SK-N-SH treated with all-trans-retinoic acid at 6 μM for 48 hours (cell line): Measurements from ENCODE around the gene BAG2.

Experiments
- ATAC-seq: fragments of 200-7000 bp; cut with Tn5 transposase; 3 replicates; pipeline ENCODE4 v1.9.1; 2020; ENCODE audit warnings: mild to moderate bottlenecking, moderate library complexity
- BACH2 ChIP-seq: fragments of 250-450 bp; sonication (Bioruptor Pico); IDR thresholded peaks from 2 replicates; pipeline ENCODE4 v1.9.0; 2021; ENCODE audit warnings: mild to moderate bottlenecking, borderline replicate concordance
- CSRNP3 ChIP-seq: fragments of 250-450 bp; sonication (Bioruptor Pico); IDR thresholded peaks from 2 replicates; pipeline ENCODE4 v1.5.1; 2021; ENCODE audit warnings: mild to moderate bottlenecking, moderate library complexity
- ISL1 ChIP-seq: fragments of 250-450 bp; sonication (Bioruptor Pico); IDR thresholded peaks from 2 replicates; pipeline ENCODE4 v2.1.2; 2022; ENCODE audit warnings: mild to moderate bottlenecking, moderate library complexity
- PPARA ChIP-seq: fragments of 250-450 bp; sonication (Bioruptor Pico); IDR thresholded peaks from 2 replicates; pipeline ENCODE4 v1.5.0; 2020; ENCODE audit warnings: mild to moderate bottlenecking, borderline replicate concordance
- RARB ChIP-seq: fragments of 250-450 bp; sonication (Bioruptor Pico); IDR thresholded peaks from 2 replicates; pipeline ENCODE4 v1.8.0; 2021; ENCODE audit warnings: mild to moderate bottlenecking, moderate library complexity
- SNAI2 ChIP-seq: fragments of 250-450 bp; sonication (Bioruptor Pico); IDR thresholded peaks from 2 replicates; pipeline ENCODE4 v1.5.0; 2020; ENCODE audit warnings: mild to moderate bottlenecking, moderate library complexity
- ZC3H10 ChIP-seq: fragments of 250-450 bp; sonication (Bioruptor Pico); IDR thresholded peaks from 2 replicates; pipeline ENCODE4 v1.5.1; 2021; ENCODE audit warnings: mild to moderate bottlenecking, moderate library complexity
- ZFP3 ChIP-seq: fragments of 250-450 bp; sonication (Bioruptor Pico); IDR thresholded peaks from 2 replicates; pipeline ENCODE4 v1.5.0; 2020; ENCODE audit warnings: mild to moderate bottlenecking, moderate library complexity
- ZNF70 ChIP-seq: fragments of 450-650 bp; formaldehyde crosslinking; IDR thresholded peaks from 2 replicates; pipeline ENCODE4 v1.5.0; 2020; ENCODE audit warnings: mild to moderate bottlenecking, moderate library complexity
- ZNF8 ChIP-seq: fragments of 450-650 bp; formaldehyde crosslinking; IDR thresholded peaks from 2 replicates; pipeline ENCODE4 v1.5.0; 2020; ENCODE audit warnings: mild to moderate bottlenecking, moderate library complexity
- TF ChIP-seq, protein P1 (sequence below): fragments of 250-450 bp; sonication (Bioruptor Pico); IDR thresholded peaks from 2 replicates; pipeline ENCODE4 v1.8.0; 2021; ENCODE audit warnings: low read depth, mild to moderate bottlenecking, moderate library complexity, borderline replicate concordance
- TF ChIP-seq, protein P2 (sequence below): fragments of 250-450 bp; sonication (Bioruptor Pico); IDR thresholded peaks from 2 replicates; pipeline ENCODE4 v1.5.0; 2020; ENCODE audit warnings: mild to moderate bottlenecking, moderate library complexity

BAG2 gene

DNA sequence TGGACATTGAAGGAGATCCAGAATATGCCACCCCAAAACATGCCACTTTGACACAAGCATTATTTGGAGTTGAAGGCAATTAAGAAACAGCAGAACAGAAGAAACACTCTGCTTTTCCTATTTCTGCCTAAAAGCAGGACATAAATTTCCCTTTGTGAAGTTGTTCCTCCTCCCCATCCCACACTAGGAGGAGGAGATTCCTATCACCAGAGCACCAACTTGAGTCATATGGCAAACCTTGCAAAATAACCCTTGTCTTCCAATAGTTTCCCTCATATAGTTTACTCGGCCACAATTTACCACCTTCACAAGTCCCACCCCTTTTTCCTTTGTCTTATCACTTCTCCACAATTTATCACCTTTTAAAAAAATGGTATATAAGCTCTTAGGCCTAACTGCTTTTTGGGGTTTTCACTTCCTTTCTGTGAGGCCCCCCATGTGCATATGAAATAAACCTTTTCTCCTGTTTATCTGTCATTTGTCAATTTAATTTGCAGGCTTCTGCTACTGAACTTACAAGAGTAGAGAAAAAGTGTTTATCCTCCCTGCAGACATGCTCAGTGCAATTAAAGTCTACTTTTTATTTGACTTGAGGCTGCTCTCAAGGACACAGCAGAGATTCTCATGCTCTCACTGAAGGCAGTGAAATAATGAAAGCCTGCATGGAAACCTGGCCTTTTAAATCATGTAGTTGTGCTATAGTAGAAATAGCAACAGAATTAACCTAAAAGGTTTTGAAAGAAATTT, 52.8 kb downstream of the BAG2 start:
- no peak for ATAC-seq
- no peak for TF ChIP-seq CSRNP3 (CRISPR knock-in tag)

- TF ChIP-seq, protein P1, sequence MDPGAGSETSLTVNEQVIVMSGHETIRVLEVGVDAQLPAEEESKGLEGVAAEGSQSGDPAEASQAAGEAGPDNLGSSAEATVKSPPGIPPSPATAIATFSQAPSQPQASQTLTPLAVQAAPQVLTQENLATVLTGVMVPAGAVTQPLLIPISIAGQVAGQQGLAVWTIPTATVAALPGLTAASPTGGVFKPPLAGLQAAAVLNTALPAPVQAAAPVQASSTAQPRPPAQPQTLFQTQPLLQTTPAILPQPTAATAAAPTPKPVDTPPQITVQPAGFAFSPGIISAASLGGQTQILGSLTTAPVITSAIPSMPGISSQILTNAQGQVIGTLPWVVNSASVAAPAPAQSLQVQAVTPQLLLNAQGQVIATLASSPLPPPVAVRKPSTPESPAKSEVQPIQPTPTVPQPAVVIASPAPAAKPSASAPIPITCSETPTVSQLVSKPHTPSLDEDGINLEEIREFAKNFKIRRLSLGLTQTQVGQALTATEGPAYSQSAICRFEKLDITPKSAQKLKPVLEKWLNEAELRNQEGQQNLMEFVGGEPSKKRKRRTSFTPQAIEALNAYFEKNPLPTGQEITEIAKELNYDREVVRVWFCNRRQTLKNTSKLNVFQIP: no peak
- TF ChIP-seq RARB (CRISPR knock-in tag): no peak
- no peak for TF ChIP-seq ZC3H10 (CRISPR knock-in tag)
- no peak for TF ChIP-seq CSRNP3 (CRISPR knock-in tag)
- no peak for TF ChIP-seq SNAI2
- TF ChIP-seq, protein P2, sequence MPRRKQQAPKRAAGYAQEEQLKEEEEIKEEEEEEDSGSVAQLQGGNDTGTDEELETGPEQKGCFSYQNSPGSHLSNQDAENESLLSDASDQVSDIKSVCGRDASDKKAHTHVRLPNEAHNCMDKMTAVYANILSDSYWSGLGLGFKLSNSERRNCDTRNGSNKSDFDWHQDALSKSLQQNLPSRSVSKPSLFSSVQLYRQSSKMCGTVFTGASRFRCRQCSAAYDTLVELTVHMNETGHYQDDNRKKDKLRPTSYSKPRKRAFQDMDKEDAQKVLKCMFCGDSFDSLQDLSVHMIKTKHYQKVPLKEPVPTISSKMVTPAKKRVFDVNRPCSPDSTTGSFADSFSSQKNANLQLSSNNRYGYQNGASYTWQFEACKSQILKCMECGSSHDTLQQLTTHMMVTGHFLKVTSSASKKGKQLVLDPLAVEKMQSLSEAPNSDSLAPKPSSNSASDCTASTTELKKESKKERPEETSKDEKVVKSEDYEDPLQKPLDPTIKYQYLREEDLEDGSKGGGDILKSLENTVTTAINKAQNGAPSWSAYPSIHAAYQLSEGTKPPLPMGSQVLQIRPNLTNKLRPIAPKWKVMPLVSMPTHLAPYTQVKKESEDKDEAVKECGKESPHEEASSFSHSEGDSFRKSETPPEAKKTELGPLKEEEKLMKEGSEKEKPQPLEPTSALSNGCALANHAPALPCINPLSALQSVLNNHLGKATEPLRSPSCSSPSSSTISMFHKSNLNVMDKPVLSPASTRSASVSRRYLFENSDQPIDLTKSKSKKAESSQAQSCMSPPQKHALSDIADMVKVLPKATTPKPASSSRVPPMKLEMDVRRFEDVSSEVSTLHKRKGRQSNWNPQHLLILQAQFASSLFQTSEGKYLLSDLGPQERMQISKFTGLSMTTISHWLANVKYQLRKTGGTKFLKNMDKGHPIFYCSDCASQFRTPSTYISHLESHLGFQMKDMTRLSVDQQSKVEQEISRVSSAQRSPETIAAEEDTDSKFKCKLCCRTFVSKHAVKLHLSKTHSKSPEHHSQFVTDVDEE (CRISPR knock-in tag): no peak
- no peak for TF ChIP-seq ZNF70 (CRISPR knock-in tag)
- TF ChIP-seq ISL1 (CRISPR knock-in tag): no peak
- no peak for TF ChIP-seq ZFP3 (CRISPR knock-in tag)
- no peak for TF ChIP-seq ZNF8
- no peak for TF ChIP-seq BACH2
- TF ChIP-seq PPARA: no peak
- no peak for ATAC-seq
These were observed 54.1 kb downstream of the BAG2 start for GRCh38 chr6:57226221-57226620.
